K562 (cell line): ENCODE data around the gene MBD4. TPM values are rescaled to one million over a fixed set of nuclear protein-coding genes. Genes with fewer than 3 reads are reported as not detected.
"Not testable (repeated sequence)": the region's sequence is repeated elsewhere in the genome, so short reads cannot be mapped to it uniquely, and the experiment has no call there.

Experiments
- ATAC-seq: fragments of 200-7000 bp; cut with Tn5 transposase; 3 replicates; pipeline ENCODE4 v1.9.1; 2020; ENCODE audit warnings: moderate library complexity
- BruUV-seq: library from RNA; stranded (reverse); fragments of 400-500 nt; replicated peaks from 2 replicates; lab custom pipeline; 2021; lab: Mats Ljungman, UMichigan
- CTCF ChIA-PET: fragments of 300-600 bp; formaldehyde crosslinking; extraction: SDS; loops from one replicate; lab custom pipeline; 2021; ENCODE audit warnings: low intra/inter-chr PET ratio; lab: Yijun Ruan, JAX
- POLR2A ChIA-PET: fragments of 300-600, 350-650 bp; sonication (Branson Sonifier 250); formaldehyde crosslinking; extraction: SDS; loops from one replicate; lab custom pipeline; 2021; ENCODE audit warnings: antibody characterized with exemption, inconsistent platforms; lab: Yijun Ruan, JAX
- DNase-seq, 4 experiments: peaks; one replicate each; pipeline versions ENCODE4 v3.0.0 to v3.0.0-alpha.2; 2011 to 2018; ENCODE audit warnings: low spot score in 3 of 4, mixed read lengths in 3 of 4; ENCODE audit errors: extremely low read depth in 1 of 4
- FAIRE-seq: peaks from 2 replicates; lab custom pipeline; 2011; peaks lifted over from hg19 to GRCh38; lab: Jason Lieb, UNC
- H2AFZ ChIP-seq: 2 replicates; pipeline ENCODE4 v1.6.0; 2011; ENCODE audit warnings: low read depth, low read length, control low read depth, inconsistent platforms
- H3K27ac ChIP-seq: fragments of 200-600 bp; 3 replicates; pipeline ENCODE4 v1.8.0; 2011; ENCODE audit warnings: low read depth, mild to moderate bottlenecking, control low read depth, inconsistent platforms, low read length, moderate library complexity, mixed read lengths; ENCODE audit errors: extremely low read depth
- H3K27me3 ChIP-seq, 2 experiments: fragments of 300-600 bp in 1 of 2; 2 replicates in 1 of 2; 3 replicates in 1 of 2; pipeline versions ENCODE4 v1.6.0 to v1.8.0; 2011; ENCODE audit warnings: inconsistent platforms in 2 of 2, low read length in 2 of 2, mild to moderate bottlenecking in 1 of 2, mixed read lengths in 1 of 2, moderate library complexity in 1 of 2; ENCODE audit not compliant: control insufficient read depth in 2 of 2, insufficient read depth in 2 of 2
- H3K36me3 ChIP-seq: fragments of 300-600 bp; 3 replicates; pipeline ENCODE4 v1.8.0; 2011; ENCODE audit warnings: mild to moderate bottlenecking, low read length, inconsistent platforms; ENCODE audit not compliant: control insufficient read depth, insufficient read depth
- H3K4me1 ChIP-seq, 2 experiments: fragments of 200-600 bp in 1 of 2; replicated peaks in 1 of 2; 2 replicates in 1 of 2; 3 replicates in 1 of 2; pipeline versions ENCODE4 v1.5.1 to v1.8.0; 2011; ENCODE audit warnings: inconsistent platforms in 2 of 2, low read length in 2 of 2, mild to moderate bottlenecking in 1 of 2, mixed read lengths in 1 of 2, moderate library complexity in 1 of 2; ENCODE audit not compliant: control insufficient read depth in 2 of 2, insufficient read depth in 2 of 2
- H3K4me2 ChIP-seq: 2 replicates; pipeline ENCODE4 v1.6.1; 2011; ENCODE audit warnings: low read length, control low read depth, inconsistent platforms, mixed read lengths; ENCODE audit not compliant: insufficient read depth
- H3K4me3 ChIP-seq: fragments of 200-600 bp; sonication (generic), shearing (Covaris generic); 2 replicates; pipeline ENCODE4 v1.5.1; 2016; ENCODE audit warnings: control low read depth, inconsistent platforms
- H3K79me2 ChIP-seq: fragments of 200-600 bp; 3 replicates; pipeline ENCODE4 v1.8.0; 2011; ENCODE audit warnings: low read length, inconsistent platforms; ENCODE audit not compliant: control insufficient read depth, insufficient read depth
- H3K9ac ChIP-seq, 2 experiments: 2 replicates each; pipeline versions ENCODE4 v1.6.0 to v1.6.1; 2011; ENCODE audit warnings: low read depth in 2 of 2, low read length in 2 of 2, control low read depth in 1 of 2, inconsistent platforms in 1 of 2, mild to moderate bottlenecking in 1 of 2, mixed read lengths in 1 of 2; ENCODE audit not compliant: insufficient read depth in 1 of 2
- H3K9me1 ChIP-seq: one replicate; pipeline ENCODE4 v1.6.0; 2011; ENCODE audit warnings: inconsistent platforms, mild to moderate bottlenecking, low read length, moderate library complexity; ENCODE audit not compliant: control insufficient read depth, insufficient read depth
- H3K9me3 ChIP-seq: replicated peaks from 2 replicates; pipeline ENCODE4 v1.5.1; 2011; ENCODE audit warnings: low read depth, low read length, inconsistent platforms; ENCODE audit not compliant: control insufficient read depth, insufficient read depth
- H4K20me1 ChIP-seq: replicated peaks from 2 replicates; pipeline ENCODE4 v1.6.1; 2011; ENCODE audit warnings: low read length, inconsistent platforms, mixed read lengths; ENCODE audit not compliant: control insufficient read depth, insufficient read depth
- CHCHD3 ChIP-seq: fragments of 250-450 bp; sonication (Bioruptor Pico); IDR thresholded peaks from 2 replicates; pipeline ENCODE4 v2.1.2; 2022; ENCODE audit warnings: mild to moderate bottlenecking
- DNMT1 ChIP-seq: fragments of 450-650 bp; IDR thresholded peaks from 2 replicates; pipeline ENCODE4 v1.6.1; 2016; ENCODE audit warnings: antibody characterized with exemption, mild to moderate bottlenecking
- LCOR ChIP-seq: sonication (generic); formaldehyde crosslinking; IDR thresholded peaks from 2 replicates; pipeline ENCODE4 v1.8.0; 2022; ENCODE audit warnings: mild to moderate bottlenecking, missing genetic modification reagents
- MYNN ChIP-seq, 2 experiments: sonication (generic); formaldehyde crosslinking in 1 of 2; IDR thresholded peaks; 2 replicates each; pipeline versions ENCODE4 v1.5.0 to v1.6.1; 2016 to 2020; ENCODE audit warnings: antibody characterized with exemption in 1 of 2, missing genetic modification reagents in 1 of 2
- NR2F6 ChIP-seq: fragments of 450-650 bp; formaldehyde crosslinking; IDR thresholded peaks from 2 replicates; pipeline ENCODE4 v1.4.0; 2020; ENCODE audit warnings: mild to moderate bottlenecking
- PHF21A ChIP-seq: fragments of 450-650 bp; IDR thresholded peaks from 2 replicates; pipeline ENCODE4 v1.6.1; 2017; ENCODE audit warnings: low read depth, borderline replicate concordance
- PPARD ChIP-seq: fragments of 250-450 bp; sonication (Bioruptor Pico); IDR thresholded peaks from 2 replicates; pipeline ENCODE4 v1.8.0; 2022; ENCODE audit warnings: inconsistent platforms, mild to moderate bottlenecking, moderate library complexity
- RAD21 ChIP-seq, 2 experiments: fragments of 250-450 bp in 1 of 2; fragments of 450-650 bp in 1 of 2; sonication (Bioruptor Pico) in 1 of 2; formaldehyde crosslinking in 1 of 2; IDR thresholded peaks in 1 of 2; conservative IDR thresholded peaks in 1 of 2; 2 replicates each; pipeline versions ENCODE4 v1.4.0 to v1.8.0; 2020 to 2022; ENCODE audit warnings: mild to moderate bottlenecking in 2 of 2, moderate library complexity in 1 of 2
- SNIP1 ChIP-seq: fragments of 450-650 bp; IDR thresholded peaks from 2 replicates; pipeline ENCODE4 v1.7.1; 2017; ENCODE audit warnings: low read depth, mild to moderate bottlenecking
- YY1 ChIP-seq, 3 experiments: IDR thresholded peaks; 2 replicates each; pipeline ENCODE4 v1.6.1; 2011; ENCODE audit warnings: low read length in 2 of 3, mild to moderate bottlenecking in 2 of 3, moderate library complexity in 2 of 3, borderline replicate concordance in 1 of 3, control low read depth in 1 of 3, low read depth in 1 of 3; ENCODE audit not compliant: insufficient read depth in 3 of 3, insufficient replicate concordance in 2 of 3, control insufficient read depth in 1 of 3, insufficient read length in 1 of 3; ENCODE audit errors: extremely low read depth in 1 of 3
- ZC3H11A ChIP-seq: IDR thresholded peaks from 2 replicates; pipeline ENCODE4 v1.6.1; 2012; ENCODE audit warnings: low read depth, low read length, improper control_type of control experiment
- WGBS: fragments of 100-300 bp; shearing (Covaris generic); methylation state at CpG from one replicate; pipeline ENCODE4 v1.1.6; 2016; ENCODE audit warnings: low coverage, mixed read lengths; ENCODE audit not compliant: insufficient coverage; ENCODE audit errors: missing lambda C conversion rate; 5-methylcytosine and 5-hydroxymethylcytosine counted together
- in situ Hi-C: fragments of 300-500 bp; cut with MboI; formaldehyde crosslinking; loops from 4 replicates; pipeline ENCODE4 v1.15.0; 2018; ENCODE audit warnings: inconsistent platforms, mixed read lengths
- intact Hi-C: fragments of 100-400 bp; cut with micrococcal nuclease; formaldehyde crosslinking; loops from 2 replicates; pipeline ENCODE4 v1.14.2; 2022
- polyA plus RNA-seq, 8 experiments: library from polyadenylated mRNA; depleted of rRNA in 4 of 8; stranded (reverse) in 5 of 8; unstranded in 3 of 8; fragments of >200 nt; fragmentation: Nextera tagmentation in 2 of 8; fragmentation: Illumina TruSeq in 1 of 8; extraction: Ambion mirVana in 2 of 8; extraction: Trizol in 1 of 8; gene quantifications; 2 replicates each; pipeline versions ENCODE4 v1.2.1 to v1.2.3, GENCODE V29; 2011 to 2014; ENCODE audit warnings: inconsistent platforms in 1 of 8, missing spikeins in 1 of 8
- total RNA-seq, 7 experiments: library from RNA; depleted of rRNA in 6 of 7; stranded (reverse); fragments of >200 nt in 6 of 7; fragmentation: Illumina TruSeq in 2 of 7; extraction: Trizol in 2 of 7; gene quantifications; 2 replicates each; pipeline versions ENCODE4 v1.2.1 to v1.2.3, GENCODE V29; 2011 to 2021; ENCODE audit warnings: low replicate concordance in 1 of 7
- TF ChIP-seq, protein P1 (sequence below): fragments of 450-650 bp; IDR thresholded peaks from 2 replicates; pipeline ENCODE4 v1.7.1; 2018; ENCODE audit warnings: mild to moderate bottlenecking, low read depth; ENCODE audit not compliant: partially characterized antibody
- TF ChIP-seq, protein P2 (sequence below): sonication (generic); formaldehyde crosslinking; IDR thresholded peaks from 2 replicates; pipeline ENCODE4 v1.8.1; 2023; ENCODE audit warnings: mild to moderate bottlenecking, missing genetic modification reagents

MBD4 gene
- total and polyA plus RNA-seq, 9 of the 15 experiments (the other 6 are each of a cell fraction or from before 2014, with no cell fraction given): 13.3 to 63.9 (median 39.0) TPM

GRCh38 chr3:129439817-129440617 is at the start of gene MBD4, which contains the start of gene IFT122 (continued):
- TF ChIP-seq YY1 (IDR thresholded peaks at IDR 0.05; ENCODE audit: borderline replicate concordance in 1 of 3, control insufficient read depth in 1 of 3, extremely low read depth in 1 of 3, insufficient read depth in 3 of 3, insufficient read length in 1 of 3, insufficient replicate concordance in 2 of 3, low read depth in 1 of 3, low read length in 2 of 3): peak; percentile 53 to 92 (median 90)
- 0 out of 4 replicates have a peak, but pooled peaks of 1 of the 2 experiments have one; percentile 9 for TF ChIP-seq RAD21 (CRISPR knock-in tag; conservative IDR thresholded peaks at IDR 0.05 in 1 of 2, IDR thresholded peaks at IDR 0.05 in 1 of 2)
- TF ChIP-seq PPARD: no peak
- no peak for TF ChIP-seq PHF21A
- no peak for TF ChIP-seq DNMT1
- no peak for TF ChIP-seq NR2F6
- 0 out of 2 replicates have a peak, but pooled peaks have one; percentile 36 for TF ChIP-seq CHCHD3 (CRISPR knock-in tag)
- TF ChIP-seq, protein P1, sequence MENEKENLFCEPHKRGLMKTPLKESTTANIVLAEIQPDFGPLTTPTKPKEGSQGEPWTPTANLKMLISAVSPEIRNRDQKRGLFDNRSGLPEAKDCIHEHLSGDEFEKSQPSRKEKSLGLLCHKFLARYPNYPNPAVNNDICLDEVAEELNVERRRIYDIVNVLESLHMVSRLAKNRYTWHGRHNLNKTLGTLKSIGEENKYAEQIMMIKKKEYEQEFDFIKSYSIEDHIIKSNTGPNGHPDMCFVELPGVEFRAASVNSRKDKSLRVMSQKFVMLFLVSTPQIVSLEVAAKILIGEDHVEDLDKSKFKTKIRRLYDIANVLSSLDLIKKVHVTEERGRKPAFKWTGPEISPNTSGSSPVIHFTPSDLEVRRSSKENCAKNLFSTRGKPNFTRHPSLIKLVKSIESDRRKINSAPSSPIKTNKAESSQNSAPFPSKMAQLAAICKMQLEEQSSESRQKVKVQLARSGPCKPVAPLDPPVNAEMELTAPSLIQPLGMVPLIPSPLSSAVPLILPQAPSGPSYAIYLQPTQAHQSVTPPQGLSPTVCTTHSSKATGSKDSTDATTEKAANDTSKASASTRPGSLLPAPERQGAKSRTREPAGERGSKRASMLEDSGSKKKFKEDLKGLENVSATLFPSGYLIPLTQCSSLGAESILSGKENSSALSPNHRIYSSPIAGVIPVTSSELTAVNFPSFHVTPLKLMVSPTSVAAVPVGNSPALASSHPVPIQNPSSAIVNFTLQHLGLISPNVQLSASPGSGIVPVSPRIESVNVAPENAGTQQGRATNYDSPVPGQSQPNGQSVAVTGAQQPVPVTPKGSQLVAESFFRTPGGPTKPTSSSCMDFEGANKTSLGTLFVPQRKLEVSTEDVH: peak; percentile 29
- TF ChIP-seq MYNN (IDR thresholded peaks at IDR 0.05): peak; percentile 38; the same call in 1 of the 2 replicates
- TF ChIP-seq MYNN (CRISPR knock-in tag; IDR thresholded peaks at IDR 0.05): no peak
- TF ChIP-seq, protein P2, sequence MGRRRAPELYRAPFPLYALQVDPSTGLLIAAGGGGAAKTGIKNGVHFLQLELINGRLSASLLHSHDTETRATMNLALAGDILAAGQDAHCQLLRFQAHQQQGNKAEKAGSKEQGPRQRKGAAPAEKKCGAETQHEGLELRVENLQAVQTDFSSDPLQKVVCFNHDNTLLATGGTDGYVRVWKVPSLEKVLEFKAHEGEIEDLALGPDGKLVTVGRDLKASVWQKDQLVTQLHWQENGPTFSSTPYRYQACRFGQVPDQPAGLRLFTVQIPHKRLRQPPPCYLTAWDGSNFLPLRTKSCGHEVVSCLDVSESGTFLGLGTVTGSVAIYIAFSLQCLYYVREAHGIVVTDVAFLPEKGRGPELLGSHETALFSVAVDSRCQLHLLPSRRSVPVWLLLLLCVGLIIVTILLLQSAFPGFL: no peak
- TF ChIP-seq ZC3H11A: no peak
- no peak for TF ChIP-seq SNIP1
- TF ChIP-seq LCOR (CRISPR knock-in tag): 0 out of 2 replicates have a peak, but pooled peaks have one; percentile 11
- TF ChIP-seq, all 486 proteins: peak for 128

- not testable (repeated sequence) for FAIRE-seq, BruUV-seq
Observed at GRCh38 chr3:129489258-129489657, 49.5 kb upstream of the MBD4 start.

More at GRCh38 chr3:129489258-129489657, 49.5 kb upstream of the MBD4 start:
- H3K79me2 ChIP-seq, H3K4me2 ChIP-seq, H3K4me3 ChIP-seq, H4K20me1 ChIP-seq, H3K9me3 ChIP-seq, H2AFZ ChIP-seq, H3K27me3 ChIP-seq, H3K9ac ChIP-seq, H3K36me3 ChIP-seq, in situ Hi-C loops, DNase-seq, intact Hi-C loops, H3K27ac ChIP-seq, H3K9me1 ChIP-seq, H3K4me1 ChIP-seq, ATAC-seq, POLR2A ChIA-PET: not testable (repeated sequence)
- WGBS: 60% methylated on average over 7 of the region's 10 CpGs
- CTCF ChIA-PET: interaction anchor here (0.8 to 1.1 kb wide), 2 partner anchors 139 to 340 kb away, joined by 4 to 7 read pairs; no protein-coding TSS in a partner anchor
